Measurements from ENCODE around the gene LRRC17.
A peak's percentile ranks its signal among the peaks of the same experiment; 100 is the strongest.
"Not testable (repeated sequence)": the region's sequence is repeated elsewhere in the genome, so short reads cannot be mapped to it uniquely, and the experiment has no call there.

LRRC17 gene

DNA sequence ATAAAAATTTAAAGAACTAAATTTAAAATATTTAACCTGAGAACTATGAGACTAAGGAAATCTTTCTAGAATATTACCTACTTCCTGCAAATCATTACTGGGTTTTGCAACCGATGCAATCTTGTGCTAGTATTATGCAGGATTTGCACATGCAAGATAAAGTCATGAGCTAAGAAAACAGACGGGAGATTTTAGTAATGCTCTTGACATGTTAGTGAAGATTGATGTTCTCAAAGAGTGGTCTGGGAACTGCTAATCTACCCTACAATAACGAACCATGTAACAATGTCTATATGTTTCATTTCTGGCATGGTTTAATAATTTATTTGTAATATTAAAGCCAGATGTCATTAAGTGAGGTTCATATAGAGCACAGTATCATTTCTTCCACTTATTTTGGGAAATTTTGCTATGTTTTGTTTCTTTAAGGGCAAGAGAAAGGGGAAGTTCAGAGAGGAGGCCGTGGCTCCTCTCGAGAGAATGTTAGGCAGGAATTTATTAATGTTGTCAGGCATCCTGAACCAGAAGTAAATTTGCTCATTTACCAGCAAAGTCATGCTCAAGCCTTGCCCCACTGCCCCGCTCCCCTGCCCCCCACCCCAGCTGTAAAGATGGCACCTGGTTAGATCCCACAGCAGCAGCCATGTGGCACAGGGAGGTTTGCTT is 22.8 kb downstream of the LRRC17 start:
- no peak for DNase-seq (ENCODE audit: low read depth, low spot score)
- no peak overlapping the region for H3K27ac ChIP-seq

GRCh38 chr7:102938679-102939078 is 25.9 kb downstream of the LRRC17 start:
- DNase-seq (ENCODE audit: low read depth, low spot score): no peak
- no peak overlapping the region for H3K27ac ChIP-seq

DNA sequence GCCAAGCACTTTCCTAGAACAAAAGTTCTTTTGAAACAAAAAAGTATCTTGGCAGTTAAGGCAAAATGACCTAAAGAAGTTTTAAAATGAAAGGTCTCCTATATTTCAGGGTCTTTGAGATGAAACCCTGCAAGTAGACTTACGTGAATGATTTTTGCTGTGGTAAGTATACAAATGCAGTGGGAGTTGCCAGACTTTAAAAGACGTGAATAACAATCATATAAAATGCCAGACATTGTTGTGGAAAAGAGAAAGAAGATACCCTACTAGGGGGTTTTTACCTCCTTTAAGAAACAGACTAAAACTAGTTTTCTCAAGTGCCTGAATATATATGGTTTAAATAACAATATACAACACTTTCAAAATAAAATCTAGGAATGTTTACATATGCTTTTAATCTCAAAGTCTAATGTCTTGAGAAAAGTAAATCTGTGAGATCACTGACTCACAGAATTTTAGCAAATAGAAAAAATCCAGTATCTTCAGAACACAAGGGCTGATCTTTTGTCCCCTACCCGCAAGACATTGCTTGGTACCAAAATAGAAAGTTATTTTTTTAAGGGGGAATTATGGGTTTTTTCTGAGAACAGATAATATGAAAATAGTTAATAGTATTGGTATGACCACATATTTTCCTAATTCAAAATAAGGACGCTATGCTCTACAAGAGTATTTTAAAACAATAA is 29.5 kb downstream of the LRRC17 start:
- DNase-seq (ENCODE audit: low read depth, low spot score): no peak
- H3K27ac ChIP-seq: no peak overlapping the region

- no peak for DNase-seq (ENCODE audit: low read depth, low spot score)
- H3K27ac ChIP-seq: no peak overlapping the region
These were observed 30.1 kb downstream of the LRRC17 start for GRCh38 chr7:102942868-102943267.

GRCh38 chr7:102943423-102944169 is 30.8 kb downstream of the LRRC17 start:
- no peak for DNase-seq (ENCODE audit: low read depth, low spot score)
- H3K27ac ChIP-seq: no peak overlapping the region

DNA sequence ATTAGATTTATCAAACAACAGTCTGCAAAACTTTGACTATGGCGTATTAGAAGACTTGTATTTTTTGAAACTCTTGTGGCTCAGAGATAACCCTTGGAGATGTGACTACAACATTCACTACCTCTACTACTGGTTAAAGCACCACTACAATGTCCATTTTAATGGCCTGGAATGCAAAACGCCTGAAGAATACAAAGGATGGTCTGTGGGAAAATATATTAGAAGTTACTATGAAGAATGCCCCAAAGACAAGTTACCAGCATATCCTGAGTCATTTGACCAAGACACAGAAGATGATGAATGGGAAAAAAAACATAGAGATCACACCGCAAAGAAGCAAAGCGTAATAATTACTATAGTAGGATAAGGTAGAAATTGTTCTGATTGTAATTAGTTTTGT is 31.4 kb downstream of the LRRC17 start:
- no peak overlapping the region for H3K27ac ChIP-seq
- DNase-seq (ENCODE audit: low read depth, low spot score): no peak

GRCh38 chr7:102951839-102952238 is 39.0 kb downstream of the LRRC17 start:
- no peak for DNase-seq (ENCODE audit: low read depth, low spot score)
- no peak overlapping the region for H3K27ac ChIP-seq

DNA sequence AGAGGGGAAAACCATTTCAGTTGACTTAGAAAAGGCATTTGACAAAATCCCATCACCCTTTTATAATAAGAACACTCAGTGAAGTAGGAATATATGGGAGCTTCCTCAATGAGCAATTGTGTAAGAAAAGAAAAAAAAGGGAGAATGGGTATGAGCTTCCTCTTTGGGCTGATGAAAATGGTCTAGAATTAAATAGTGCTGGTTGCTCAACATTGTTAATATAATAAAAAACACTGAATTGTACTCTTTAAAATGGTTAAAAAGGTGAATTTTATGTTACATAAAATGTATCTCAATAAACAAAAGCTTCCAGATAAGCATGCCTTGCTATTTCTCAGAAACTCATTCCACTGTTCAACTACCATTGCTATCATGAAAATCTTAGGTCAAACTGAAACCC is 40.6 kb downstream of the LRRC17 start:
- DNase-seq (ENCODE audit: low read depth, low spot score): no peak

DNA sequence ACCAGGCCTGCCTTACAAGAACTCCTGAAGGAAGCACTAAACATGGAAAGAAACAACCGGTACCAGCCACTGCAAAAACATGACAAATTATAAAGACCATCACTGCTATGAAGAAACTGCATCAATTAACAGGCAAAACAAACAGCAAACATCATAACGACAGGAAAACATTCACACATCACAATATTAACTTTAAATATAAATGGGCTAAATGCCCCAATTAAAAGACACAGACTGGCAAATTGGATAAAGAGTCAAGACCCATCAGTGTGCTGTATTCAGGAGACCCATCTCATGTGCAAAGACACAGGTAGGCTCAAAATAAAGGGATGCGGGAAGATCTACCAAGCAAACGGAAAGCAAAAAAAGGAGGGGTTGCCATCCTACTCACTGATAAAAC is 41.6 kb downstream of the LRRC17 start:
- not testable (repeated sequence) for DNase-seq (ENCODE audit: low read depth, low spot score); H3K27ac ChIP-seq

More for the DNA sequence above, 40.6 kb downstream of the LRRC17 start:
- no peak overlapping the region for H3K27ac ChIP-seq

DNA sequence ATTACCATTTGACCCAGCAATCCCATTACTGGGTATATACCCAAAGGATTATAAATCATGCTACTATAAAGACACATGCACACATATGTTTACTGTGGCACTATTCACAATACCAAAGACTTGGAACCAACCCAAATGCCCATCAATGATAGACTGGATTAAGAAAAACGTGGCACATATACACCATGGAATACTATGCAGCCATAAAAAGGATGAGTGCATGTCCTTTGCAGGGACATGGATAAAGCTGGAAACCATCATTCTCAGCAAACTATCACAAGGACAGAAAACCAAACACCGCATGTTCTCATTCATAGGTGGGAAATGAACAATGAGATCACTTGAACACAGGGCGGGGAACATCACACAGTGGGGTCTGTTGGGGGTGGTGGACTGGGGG is 45.2 kb downstream of the LRRC17 start:
- H3K27ac ChIP-seq; DNase-seq (ENCODE audit: low read depth, low spot score): not testable (repeated sequence)

- not testable (repeated sequence) for DNase-seq (ENCODE audit: low read depth, low spot score); H3K27ac ChIP-seq
These were observed 49.2 kb downstream of the LRRC17 start for GRCh38 chr7:102961993-102962392.

- H3K27ac ChIP-seq: no peak overlapping the region
- no peak for DNase-seq (ENCODE audit: low read depth, low spot score)
These were observed 53.7 kb downstream of the LRRC17 start for GRCh38 chr7:102966465-102966864.

GRCh38 chr7:102967798-102968197 is 55.0 kb downstream of the LRRC17 start:
- no peak for DNase-seq (ENCODE audit: low read depth, low spot score)
- no peak overlapping the region for H3K27ac ChIP-seq

DNA sequence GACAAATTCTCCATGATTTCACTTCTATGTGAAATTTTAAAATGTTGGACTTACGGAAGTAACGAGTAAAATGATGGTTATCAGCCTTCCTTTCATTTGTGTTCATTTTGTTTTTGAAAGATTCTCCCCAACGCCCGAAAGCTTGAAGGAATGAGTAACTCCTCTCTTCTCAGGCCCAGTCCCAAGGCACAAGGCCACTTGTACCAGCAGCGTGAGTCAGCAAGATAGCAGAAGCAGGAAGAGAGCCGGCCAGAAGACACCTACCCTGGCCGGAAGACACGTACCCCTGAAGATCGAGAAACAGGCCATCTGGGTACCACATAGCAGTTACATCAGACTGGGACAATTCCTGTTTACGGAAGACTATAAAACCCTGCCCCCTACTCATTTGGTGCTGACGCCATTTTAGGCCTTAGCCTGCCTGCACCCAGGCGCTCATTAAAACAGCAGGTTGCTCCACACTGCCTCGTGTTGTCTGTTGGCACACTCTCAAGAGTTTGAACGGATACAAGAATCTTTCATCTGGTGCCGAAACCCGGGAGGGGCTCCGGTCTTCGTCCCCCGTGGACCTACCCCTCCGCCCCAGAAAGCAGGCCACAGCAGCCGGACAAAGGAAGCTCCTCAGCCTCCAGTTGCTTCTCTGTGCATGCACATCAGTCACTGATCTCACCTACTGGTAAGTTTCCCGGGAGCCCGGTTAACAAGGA is 60.4 kb downstream of the LRRC17 start:
- no peak for DNase-seq (ENCODE audit: low read depth, low spot score)
- H3K27ac ChIP-seq: no peak overlapping the region

DNA sequence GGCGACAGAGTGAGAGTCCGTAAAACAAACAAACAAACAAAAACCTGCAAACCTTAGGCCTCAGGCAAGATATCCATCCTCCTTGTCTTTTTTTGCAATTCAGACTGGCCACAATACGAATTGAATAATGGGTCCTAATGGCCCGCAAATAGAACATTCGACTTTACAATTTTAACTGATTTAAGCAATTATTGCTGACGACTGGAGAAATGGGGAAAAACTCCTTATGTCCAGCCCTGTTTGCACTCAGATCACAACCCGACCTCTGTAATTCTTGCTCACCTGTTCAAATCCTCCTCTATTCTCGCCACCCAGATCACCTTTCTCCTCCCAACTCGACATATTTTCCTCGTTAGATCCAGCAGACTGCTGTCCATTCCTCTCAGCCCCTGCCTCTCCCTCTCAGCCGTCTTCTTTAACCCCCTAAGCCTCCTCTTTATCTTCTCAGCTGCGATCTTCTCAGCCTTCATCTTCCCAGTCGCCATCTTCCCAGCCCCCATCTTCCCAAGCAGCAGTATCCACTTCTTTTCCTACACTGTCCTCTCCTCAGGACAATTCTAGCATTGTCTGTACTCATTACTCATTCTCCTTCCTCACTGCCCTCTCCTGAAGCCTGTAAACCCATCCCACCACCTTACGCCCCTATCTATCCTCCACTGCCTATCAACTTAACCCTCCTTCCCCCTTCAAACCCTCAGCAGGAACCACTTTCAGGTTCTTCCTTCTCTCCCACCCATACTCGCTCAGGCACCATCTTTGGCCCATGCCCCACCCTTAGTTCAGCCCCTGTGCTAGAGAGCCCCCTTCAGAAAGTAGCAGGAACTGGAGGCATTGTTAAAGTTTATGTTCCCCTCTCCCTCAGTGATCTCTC is 61.8 kb downstream of the LRRC17 start:
- DNase-seq (ENCODE audit: low read depth, low spot score): no peak
- no peak overlapping the region for H3K27ac ChIP-seq

- H3K27ac ChIP-seq: no peak overlapping the region
- DNase-seq (ENCODE audit: low read depth, low spot score): no peak
These were observed 63.1 kb downstream of the LRRC17 start for GRCh38 chr7:102975854-102976253.

GRCh38 chr7:102976493-102976892 is 63.7 kb downstream of the LRRC17 start:
- no peak overlapping the region for H3K27ac ChIP-seq
- no peak for DNase-seq (ENCODE audit: low read depth, low spot score)

DNA sequence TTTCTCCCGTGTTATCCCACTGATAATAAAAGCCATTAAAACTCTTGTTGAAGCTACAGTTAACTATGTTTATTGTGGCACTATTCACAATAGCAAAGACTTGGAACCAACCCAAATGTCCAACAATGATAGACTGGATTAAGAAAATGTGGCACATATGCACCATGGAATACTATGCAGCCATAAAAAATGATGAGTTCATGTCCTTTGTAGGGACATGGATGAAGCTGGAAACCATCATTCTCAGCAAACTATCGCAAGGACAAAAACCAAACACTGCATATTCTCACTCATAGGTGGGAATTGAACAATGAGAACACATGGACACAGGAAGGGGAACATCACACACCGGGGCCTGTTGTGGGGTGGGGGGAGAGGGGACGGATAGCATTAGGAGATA is 64.8 kb downstream of the LRRC17 start:
- DNase-seq (ENCODE audit: low read depth, low spot score): not testable (repeated sequence)

DNA sequence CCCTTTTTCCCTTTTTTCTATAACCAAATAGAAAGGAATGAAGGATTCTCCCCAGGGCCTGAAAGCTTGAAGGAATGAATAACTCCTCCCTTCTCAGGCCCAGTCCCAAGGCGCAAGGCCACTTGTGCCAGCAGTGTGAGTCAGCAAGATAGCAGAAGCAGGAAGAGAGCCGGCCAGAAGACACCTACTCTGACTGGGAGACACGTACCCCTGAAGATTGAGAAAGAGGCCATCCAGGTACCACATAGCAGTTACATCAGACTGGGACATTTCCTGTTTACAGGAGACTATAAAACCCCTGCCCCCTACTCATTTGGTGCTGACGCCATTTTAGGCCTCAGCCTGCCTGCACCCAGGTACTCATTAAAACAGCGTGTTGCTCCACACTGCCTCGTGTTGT is 65.5 kb downstream of the LRRC17 start:
- H3K27ac ChIP-seq: peak overlapping the region; percentile 54

More for the DNA sequence above, 64.8 kb downstream of the LRRC17 start:
- peak overlapping the region; percentile 54 for H3K27ac ChIP-seq

GRCh38 chr7:102979670-102980069 is 66.9 kb downstream of the LRRC17 start:
- no peak for DNase-seq (ENCODE audit: low read depth, low spot score)
- no peak overlapping the region for H3K27ac ChIP-seq

More for the DNA sequence above, 65.5 kb downstream of the LRRC17 start:
- DNase-seq (ENCODE audit: low read depth, low spot score): no peak

All from epithelial cell of prostate (primary cell).